ENCODE measurements around the gene ZG16.

Gene ZG16

GRCh38 chr16:29831490-29831889, 53.4 kb downstream of the ZG16 start:
- DNase-seq, result no peak

Data from activated CD4-positive, alpha-beta T cell treated with anti-CD3 and anti-CD28 coated beads, Interleukin-2, Interleukin-6, amounts not matched to agents 100 ng/mL and 50 ng/mL, durations not matched to agents 16 hours and 8 hours (primary cell).